IMR-90 (cell line): Measurements from ENCODE around the gene NEK5. TPM values are rescaled to one million over a fixed set of nuclear protein-coding genes. Genes with fewer than 3 reads are reported as not detected.
A peak's percentile ranks its signal among the peaks of the same experiment; 100 is the strongest.

Experiments
- ATAC-seq: fragments of 200-7000 bp; cut with Tn5 transposase; 2 replicates; pipeline ENCODE4 v1.9.1; 2020; ENCODE audit warnings: low read depth, mild to moderate bottlenecking, moderate library complexity
- BruUV-seq: library from RNA; stranded (reverse); fragments of 400-500 nt; replicated peaks from 2 replicates; lab custom pipeline; 2021; lab: Mats Ljungman, UMichigan
- CTCF ChIA-PET: fragments of 300-600 bp; formaldehyde crosslinking; extraction: SDS; loops from one replicate; lab custom pipeline; 2021; ENCODE audit warnings: antibody characterized with exemption; lab: Yijun Ruan, JAX
- POLR2A ChIA-PET: fragments of 300-600 bp; sonication (Branson Sonifier 250); formaldehyde crosslinking; loops from one replicate; lab custom pipeline; 2022; ENCODE audit warnings: antibody characterized with exemption; ENCODE audit not compliant: unreplicated experiment; lab: Charles Lee
- DNase-seq: peaks from one replicate; pipeline ENCODE4 v3.0.0; 2013
- H2AFZ ChIP-seq: replicated peaks from 2 replicates; pipeline ENCODE3; 2013; ENCODE audit warnings: low read length, mild to moderate bottlenecking; ENCODE audit not compliant: poor library complexity
- H2AK5ac ChIP-seq: 2 replicates; pipeline ENCODE4 v1.6.1; 2013; ENCODE audit warnings: low read depth, low read length, inconsistent platforms
- H2AK9ac ChIP-seq: replicated peaks from 2 replicates; pipeline ENCODE3; 2013; ENCODE audit warnings: mild to moderate bottlenecking, low read depth, low read length, moderate library complexity; ENCODE audit not compliant: poor library complexity
- H2BK120ac ChIP-seq: 2 replicates; pipeline ENCODE4 v1.6.1; 2013; ENCODE audit warnings: low read depth, low read length, inconsistent platforms
- H2BK15ac ChIP-seq: 3 replicates; pipeline ENCODE4 v1.6.1; 2013; ENCODE audit warnings: low read depth, low read length, inconsistent platforms
- H2BK20ac ChIP-seq: 2 replicates; pipeline ENCODE4 v1.6.1; 2013; ENCODE audit warnings: low read depth, mild to moderate bottlenecking, inconsistent platforms, low read length, moderate library complexity
- H2BK5ac ChIP-seq: 2 replicates; pipeline ENCODE4 v1.6.1; 2013; ENCODE audit warnings: mild to moderate bottlenecking, low read depth, low read length, inconsistent platforms; ENCODE audit not compliant: poor library complexity, severe bottlenecking
- H3K14ac ChIP-seq: replicated peaks from 2 replicates; pipeline ENCODE4 v1.6.1; 2013; ENCODE audit warnings: low read depth, low read length, inconsistent platforms
- H3K18ac ChIP-seq: 2 replicates; pipeline ENCODE4 v1.6.1; 2013; ENCODE audit warnings: low read depth, low read length, control low read depth
- H3K23ac ChIP-seq: 2 replicates; pipeline ENCODE4 v1.6.1; 2013; ENCODE audit warnings: low read depth, low read length, inconsistent platforms
- H3K27ac ChIP-seq: 2 replicates; pipeline ENCODE4 v1.5.1; 2013; ENCODE audit warnings: mild to moderate bottlenecking, control low read depth, low read length; ENCODE audit not compliant: insufficient read depth
- H3K27me3 ChIP-seq: 2 replicates; pipeline ENCODE4 v1.6.1; 2013; ENCODE audit warnings: low read length; ENCODE audit not compliant: control insufficient read depth, insufficient read depth
- H3K36me3 ChIP-seq: 2 replicates; pipeline ENCODE4 v1.6.1; 2013; ENCODE audit warnings: low read length, mixed read lengths; ENCODE audit not compliant: control insufficient read depth, insufficient read depth
- H3K4ac ChIP-seq: 2 replicates; pipeline ENCODE4 v1.6.1; 2013; ENCODE audit warnings: low read depth, low read length, inconsistent platforms
- H3K4me1 ChIP-seq: 2 replicates; pipeline ENCODE4 v1.6.1; 2013; ENCODE audit warnings: low read length, mixed read lengths; ENCODE audit not compliant: control insufficient read depth, insufficient read depth
- H3K4me2 ChIP-seq: 2 replicates; pipeline ENCODE4 v1.6.1; 2013; ENCODE audit warnings: low read depth, mild to moderate bottlenecking, control low read depth, low read length, moderate library complexity
- H3K4me3 ChIP-seq: 2 replicates; pipeline ENCODE4 v1.5.1; 2013; ENCODE audit warnings: low read depth, mild to moderate bottlenecking, control low read depth, low read length, moderate library complexity; ENCODE audit not compliant: insufficient read depth
- H3K56ac ChIP-seq: 2 replicates; pipeline ENCODE4 v1.6.1; 2013; ENCODE audit warnings: low read length, inconsistent platforms; ENCODE audit not compliant: insufficient read depth; ENCODE audit errors: extremely low read depth
- H3K79me1 ChIP-seq, 2 experiments: 2 replicates each; pipeline ENCODE4 v1.6.1; 2013; ENCODE audit warnings: low read length in 2 of 2, inconsistent platforms in 1 of 2, low read depth in 1 of 2
- H3K9ac ChIP-seq: 2 replicates; pipeline ENCODE4 v1.6.1; 2013; ENCODE audit warnings: low read depth, low read length, control low read depth
- H3K9me1 ChIP-seq: 2 replicates; pipeline ENCODE4 v1.6.1; 2013; ENCODE audit warnings: low read length, inconsistent platforms; ENCODE audit not compliant: insufficient read depth
- H3K9me3 ChIP-seq: 2 replicates; pipeline ENCODE4 v1.6.1; 2013; ENCODE audit warnings: low read length; ENCODE audit not compliant: control insufficient read depth, insufficient read depth
- H4K20me1 ChIP-seq: 2 replicates; pipeline ENCODE4 v1.6.1; 2013; ENCODE audit warnings: low read length, inconsistent platforms; ENCODE audit not compliant: insufficient read depth
- H4K5ac ChIP-seq: 2 replicates; pipeline ENCODE4 v1.6.1; 2013; ENCODE audit warnings: mild to moderate bottlenecking, low read depth, low read length, control low read depth
- H4K8ac ChIP-seq, 2 experiments: 2 replicates each; pipeline ENCODE4 v1.6.1; 2013; ENCODE audit warnings: low read depth in 2 of 2, low read length in 2 of 2, control low read depth in 1 of 2, inconsistent platforms in 1 of 2
- H4K91ac ChIP-seq: 2 replicates; pipeline ENCODE4 v1.6.1; 2013; ENCODE audit warnings: low read depth, low read length, inconsistent platforms; ENCODE audit not compliant: insufficient read depth
- BHLHE40 ChIP-seq: fragments of 150-350 bp; IDR thresholded peaks from 2 replicates; pipeline ENCODE4 v1.6.1; 2016; ENCODE audit warnings: mild to moderate bottlenecking, low read depth, low read length
- FOS ChIP-seq: fragments of 150-350 bp; IDR thresholded peaks from 2 replicates; pipeline ENCODE4 v1.6.1; 2016; ENCODE audit warnings: low read depth, low read length
- MAFK ChIP-seq: IDR thresholded peaks from 2 replicates; pipeline ENCODE4 v1.6.1; 2012; ENCODE audit warnings: low read depth, low read length, improper control_type of control experiment
- MAZ ChIP-seq: IDR thresholded peaks from 2 replicates; pipeline ENCODE4 v1.6.1; 2012; ENCODE audit warnings: low read depth, mild to moderate bottlenecking, low read length, improper control_type of control experiment, moderate library complexity, borderline replicate concordance
- MXI1 ChIP-seq: IDR thresholded peaks from 2 replicates; pipeline ENCODE4 v1.6.1; 2012; ENCODE audit warnings: low read depth, mild to moderate bottlenecking, low read length, moderate library complexity, borderline replicate concordance
- NFE2L2 ChIP-seq: fragments of 150-350 bp; IDR thresholded peaks from 2 replicates; pipeline ENCODE4 v1.6.1; 2016; ENCODE audit warnings: low read depth, mild to moderate bottlenecking, low read length
- POLR2A ChIP-seq: IDR thresholded peaks from 2 replicates; pipeline ENCODE4 v1.6.1; 2012; ENCODE audit warnings: mild to moderate bottlenecking, low read depth, low read length
- RAD21 ChIP-seq: IDR thresholded peaks from 2 replicates; pipeline ENCODE4 v1.6.1; 2012; ENCODE audit warnings: low read length, improper control_type of control experiment
- RCOR1 ChIP-seq: IDR thresholded peaks from 2 replicates; pipeline ENCODE4 v1.6.1; 2012; ENCODE audit warnings: mild to moderate bottlenecking, low read length, improper control_type of control experiment; ENCODE audit not compliant: insufficient replicate concordance
- RFX5 ChIP-seq: IDR thresholded peaks from 2 replicates; pipeline ENCODE4 v1.8.0; 2012; ENCODE audit warnings: low read depth, mild to moderate bottlenecking, low read length, moderate library complexity
- SMC3 ChIP-seq: fragments of 150-350 bp; IDR thresholded peaks from 2 replicates; pipeline ENCODE4 v1.6.1; 2016; ENCODE audit warnings: low read depth, mild to moderate bottlenecking, antibody characterized with exemption, low read length, moderate library complexity
- WGBS, 2 experiments: methylation state at CpG; one replicate each; pipeline versions ENCODE4 v1.1.5 to v1.1.7; 2013; ENCODE audit warnings: missing lambda C conversion rate in 2 of 2; ENCODE audit not compliant: insufficient read length in 1 of 2; ENCODE audit errors: extremely low coverage in 2 of 2; 5-methylcytosine and 5-hydroxymethylcytosine counted together
- dilution Hi-C: fragments of 300-500 bp; cut with HindIII; formaldehyde crosslinking; loops from one replicate; pipeline ENCODE4 v1.14.3; 2018; ENCODE audit warnings: low sequenced_read_pairs; ENCODE audit not compliant: unreplicated experiment
- in situ Hi-C: fragments of 300-500 bp; cut with MboI; formaldehyde crosslinking; loops from 3 replicates; pipeline ENCODE4 v1.14.3; 2019; ENCODE audit warnings: low sequenced_read_pairs, inconsistent platforms, mixed read lengths
- intact Hi-C: fragments of 100-400 bp; cut with micrococcal nuclease; formaldehyde crosslinking; loops from 2 replicates; pipeline ENCODE4 v1.10.0; 2022
- polyA plus RNA-seq, 3 experiments: library from polyadenylated mRNA; depleted of rRNA; stranded (reverse); fragments of >200 nt; gene quantifications; 2 replicates each; pipeline ENCODE4 v1.2.3, GENCODE V29; 2012; ENCODE audit warnings: low replicate concordance in 1 of 3
- total RNA-seq: library from RNA; depleted of rRNA; stranded (reverse); fragments of >200 nt; gene quantifications from 2 replicates; pipeline ENCODE4 v1.2.3, GENCODE V29; 2012
- TF ChIP-seq, protein P1 (sequence below): fragments of 150-350 bp; IDR thresholded peaks from 2 replicates; pipeline ENCODE4 v1.6.1; 2017; ENCODE audit warnings: mild to moderate bottlenecking, antibody characterized with exemption, low read length, low read depth

The NEK5 gene
- total and polyA plus RNA-seq, 2 of the 4 experiments (the other 2 are of a cell fraction): not detected

DNA sequence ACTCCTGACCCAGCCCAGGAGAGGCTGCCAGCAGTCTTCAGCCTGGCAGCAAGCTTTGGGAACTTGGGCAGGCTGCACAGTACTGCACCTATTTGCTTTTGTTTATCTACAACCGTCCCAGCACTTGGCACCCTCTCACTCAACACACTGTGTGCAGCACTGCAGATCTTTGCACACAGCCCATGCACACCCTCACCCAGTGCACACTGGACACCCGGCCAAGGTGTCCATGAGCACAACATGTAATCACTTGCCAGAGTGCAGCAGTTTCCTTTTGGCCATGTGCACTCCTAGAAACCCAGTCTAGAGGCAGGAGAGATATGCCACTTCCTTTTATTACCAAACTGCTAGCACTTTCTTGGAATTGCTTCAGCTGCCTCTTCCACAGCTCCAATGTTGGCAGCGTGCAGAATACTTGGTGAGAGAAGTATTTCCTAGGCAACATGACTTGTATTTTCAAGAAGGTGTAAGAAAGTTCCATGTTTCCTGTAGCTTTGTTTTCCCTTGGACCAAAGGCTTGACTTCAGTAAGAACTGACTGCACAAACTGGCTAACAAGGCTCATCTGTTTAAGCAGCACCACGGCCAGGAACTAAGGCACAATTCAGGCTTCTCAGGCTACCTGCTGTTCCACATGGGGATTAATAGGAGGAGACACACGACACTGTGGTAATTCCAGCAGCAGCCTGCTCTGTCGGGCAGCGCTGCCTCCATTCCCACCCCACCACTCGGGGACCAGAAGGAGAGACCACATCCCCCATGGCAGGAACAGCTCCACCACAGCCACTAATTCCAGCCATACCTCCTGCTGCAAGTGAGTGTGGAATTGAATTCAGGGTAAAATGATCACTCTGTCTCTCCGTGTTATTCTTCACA is 133.0 kb downstream of the NEK5 start:
- no TSS peak for BruUV-seq
- CTCF ChIA-PET: interaction anchor here (0.7 kb wide), 1 partner anchor 12 kb away, joined by 3 read pairs; no protein-coding TSS in a partner anchor

More for the DNA sequence above, 133.0 kb downstream of the NEK5 start:
- TF ChIP-seq BHLHE40 (no peak), POLR2A (no peak), FOS (no peak), MXI1 (no peak), SMC3 (no peak), RAD21 (no peak), RFX5 (no peak), RCOR1 (no peak), NFE2L2 (no peak), MAZ (no peak), MAFK (no peak)
- TF ChIP-seq, protein P1, sequence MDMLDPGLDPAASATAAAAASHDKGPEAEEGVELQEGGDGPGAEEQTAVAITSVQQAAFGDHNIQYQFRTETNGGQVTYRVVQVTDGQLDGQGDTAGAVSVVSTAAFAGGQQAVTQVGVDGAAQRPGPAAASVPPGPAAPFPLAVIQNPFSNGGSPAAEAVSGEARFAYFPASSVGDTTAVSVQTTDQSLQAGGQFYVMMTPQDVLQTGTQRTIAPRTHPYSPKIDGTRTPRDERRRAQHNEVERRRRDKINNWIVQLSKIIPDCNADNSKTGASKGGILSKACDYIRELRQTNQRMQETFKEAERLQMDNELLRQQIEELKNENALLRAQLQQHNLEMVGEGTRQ: no peak
- Histone ChIP-seq H3K14ac (no peak overlapping the region), H2BK20ac (no peak overlapping the region), H4K5ac (no peak overlapping the region), H2AK5ac (no peak overlapping the region), H4K91ac (no peak overlapping the region), H3K4ac (no peak overlapping the region), H3K9me3 (no peaks in the 10 kb centered on the region), H4K20me1 (peaks cover under 1% of the 10 kb centered on the region; the same call in 1 of the 2 replicates), H3K9me1 (no peaks in the 10 kb centered on the region), H3K18ac (no peak overlapping the region), H2BK5ac (no peak overlapping the region), H3K36me3 (no peaks in the 10 kb centered on the region), H2BK15ac (no peak overlapping the region), H3K56ac (no peak overlapping the region), H2AFZ (peak overlapping the region; percentile 56), H3K23ac (no peak overlapping the region), H2BK120ac (no peak overlapping the region), H4K8ac (no peak overlapping the region), H3K4me1 (peaks cover 12% of the 10 kb centered on the region), H3K27ac (no peak overlapping the region), H3K79me1 (no peaks in the 10 kb centered on the region), H3K4me2 (no peak overlapping the region), H3K4me3 (no peak overlapping the region), H3K9ac (no peak overlapping the region), H3K27me3 (peaks cover 52% of the 10 kb centered on the region), H2AK9ac (no peak overlapping the region)
- DNase-seq: no peak
- WGBS, 2 experiments: 3% methylated on average over 3 of the region's 9 CpGs; no CpG with 5 or more reads in 1 of the 2 experiments
- in situ Hi-C loops: no loop called here
- intact Hi-C loops: no loop called here
- dilution Hi-C loops: no loop called here
- POLR2A ChIA-PET: no interaction called here
- no peak for ATAC-seq
